Measurements from ENCODE around the gene TAS2R14.

TAS2R14 gene

GRCh38 chr12:10904686-10905085 is 34.4 kb downstream of the TAS2R14 start:
- DNase-seq (ENCODE audit: low spot score) = no peak

GRCh38 chr12:10901427-10901826 is 37.6 kb downstream of the TAS2R14 start:
- peak; percentile 1 for DNase-seq (ENCODE audit: low spot score)

GRCh38 chr12:10900972-10901371 is 38.1 kb downstream of the TAS2R14 start:
- no peak for DNase-seq (ENCODE audit: low spot score)

- DNase-seq (ENCODE audit: low spot score) = no peak
These were observed 38.5 kb downstream of the TAS2R14 start for GRCh38 chr12:10900530-10900929.

GRCh38 chr12:10896854-10897253 is 42.2 kb downstream of the TAS2R14 start:
- DNase-seq (ENCODE audit: low spot score) = no peak

GRCh38 chr12:10891937-10892336 is 47.1 kb downstream of the TAS2R14 start:
- DNase-seq (ENCODE audit: low spot score) = no peak

- no peak for DNase-seq (ENCODE audit: low spot score)
These were observed 49.8 kb downstream of the TAS2R14 start for GRCh38 chr12:10889226-10889625.

Measured in RKO (cell line).